Measurements from ENCODE around the gene ELF3.
"Not testable (repeated sequence)": the region's sequence is repeated elsewhere in the genome, so short reads cannot be mapped to it uniquely, and the experiment has no call there.

DNA sequence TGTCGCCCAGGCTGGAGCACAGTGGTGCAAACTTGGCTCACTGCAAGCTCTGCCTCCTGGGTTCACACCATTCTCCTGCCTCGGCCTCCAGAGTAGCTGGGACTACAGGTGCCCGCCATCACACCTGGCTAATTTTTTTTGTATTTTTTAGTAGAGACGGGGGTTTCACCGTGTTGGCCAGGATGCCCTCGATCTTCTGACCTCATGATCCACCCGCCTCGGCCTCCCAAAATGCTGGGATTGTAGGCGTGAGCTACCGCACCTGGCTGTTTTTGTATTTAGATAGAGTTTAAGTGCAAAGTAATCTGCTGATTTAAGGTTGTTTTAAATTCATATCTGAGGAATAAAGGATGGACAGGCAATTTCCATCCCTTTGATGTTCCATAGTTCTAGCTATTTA is 48.0 kb upstream of the ELF3 start:
- TF ChIP-seq, protein P1, sequence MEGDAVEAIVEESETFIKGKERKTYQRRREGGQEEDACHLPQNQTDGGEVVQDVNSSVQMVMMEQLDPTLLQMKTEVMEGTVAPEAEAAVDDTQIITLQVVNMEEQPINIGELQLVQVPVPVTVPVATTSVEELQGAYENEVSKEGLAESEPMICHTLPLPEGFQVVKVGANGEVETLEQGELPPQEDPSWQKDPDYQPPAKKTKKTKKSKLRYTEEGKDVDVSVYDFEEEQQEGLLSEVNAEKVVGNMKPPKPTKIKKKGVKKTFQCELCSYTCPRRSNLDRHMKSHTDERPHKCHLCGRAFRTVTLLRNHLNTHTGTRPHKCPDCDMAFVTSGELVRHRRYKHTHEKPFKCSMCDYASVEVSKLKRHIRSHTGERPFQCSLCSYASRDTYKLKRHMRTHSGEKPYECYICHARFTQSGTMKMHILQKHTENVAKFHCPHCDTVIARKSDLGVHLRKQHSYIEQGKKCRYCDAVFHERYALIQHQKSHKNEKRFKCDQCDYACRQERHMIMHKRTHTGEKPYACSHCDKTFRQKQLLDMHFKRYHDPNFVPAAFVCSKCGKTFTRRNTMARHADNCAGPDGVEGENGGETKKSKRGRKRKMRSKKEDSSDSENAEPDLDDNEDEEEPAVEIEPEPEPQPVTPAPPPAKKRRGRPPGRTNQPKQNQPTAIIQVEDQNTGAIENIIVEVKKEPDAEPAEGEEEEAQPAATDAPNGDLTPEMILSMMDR (IDR thresholded peaks at IDR 0.05; ENCODE audit: poor library complexity, severe bottlenecking): not testable (repeated sequence)
- TF ChIP-seq, protein P2, sequence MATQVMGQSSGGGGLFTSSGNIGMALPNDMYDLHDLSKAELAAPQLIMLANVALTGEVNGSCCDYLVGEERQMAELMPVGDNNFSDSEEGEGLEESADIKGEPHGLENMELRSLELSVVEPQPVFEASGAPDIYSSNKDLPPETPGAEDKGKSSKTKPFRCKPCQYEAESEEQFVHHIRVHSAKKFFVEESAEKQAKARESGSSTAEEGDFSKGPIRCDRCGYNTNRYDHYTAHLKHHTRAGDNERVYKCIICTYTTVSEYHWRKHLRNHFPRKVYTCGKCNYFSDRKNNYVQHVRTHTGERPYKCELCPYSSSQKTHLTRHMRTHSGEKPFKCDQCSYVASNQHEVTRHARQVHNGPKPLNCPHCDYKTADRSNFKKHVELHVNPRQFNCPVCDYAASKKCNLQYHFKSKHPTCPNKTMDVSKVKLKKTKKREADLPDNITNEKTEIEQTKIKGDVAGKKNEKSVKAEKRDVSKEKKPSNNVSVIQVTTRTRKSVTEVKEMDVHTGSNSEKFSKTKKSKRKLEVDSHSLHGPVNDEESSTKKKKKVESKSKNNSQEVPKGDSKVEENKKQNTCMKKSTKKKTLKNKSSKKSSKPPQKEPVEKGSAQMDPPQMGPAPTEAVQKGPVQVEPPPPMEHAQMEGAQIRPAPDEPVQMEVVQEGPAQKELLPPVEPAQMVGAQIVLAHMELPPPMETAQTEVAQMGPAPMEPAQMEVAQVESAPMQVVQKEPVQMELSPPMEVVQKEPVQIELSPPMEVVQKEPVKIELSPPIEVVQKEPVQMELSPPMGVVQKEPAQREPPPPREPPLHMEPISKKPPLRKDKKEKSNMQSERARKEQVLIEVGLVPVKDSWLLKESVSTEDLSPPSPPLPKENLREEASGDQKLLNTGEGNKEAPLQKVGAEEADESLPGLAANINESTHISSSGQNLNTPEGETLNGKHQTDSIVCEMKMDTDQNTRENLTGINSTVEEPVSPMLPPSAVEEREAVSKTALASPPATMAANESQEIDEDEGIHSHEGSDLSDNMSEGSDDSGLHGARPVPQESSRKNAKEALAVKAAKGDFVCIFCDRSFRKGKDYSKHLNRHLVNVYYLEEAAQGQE (IDR thresholded peaks at IDR 0.05; ENCODE audit: borderline replicate concordance): not testable (repeated sequence)
- TF ChIP-seq POLR2AphosphoS5 (IDR thresholded peaks at IDR 0.05); EP300 (conservative IDR thresholded peaks at IDR 0.05; ENCODE audit: poor library complexity, severe bottlenecking); EZH2 (IDR thresholded peaks at IDR 0.05; ENCODE audit: borderline replicate concordance, insufficient read depth, low read length, poor library complexity, severe bottlenecking); TAF1 (IDR thresholded peaks at IDR 0.05; ENCODE audit: low read depth); MXI1 (conservative IDR thresholded peaks at IDR 0.05; ENCODE audit: poor library complexity, severe bottlenecking): not testable (repeated sequence)

Measured in neural cell (in vitro differentiated cells).